ENCODE measurements around the gene ORM2.
"Not testable (repeated sequence)": the region's sequence is repeated elsewhere in the genome, so short reads cannot be mapped to it uniquely, and the experiment has no call there.

The ORM2 gene

DNA sequence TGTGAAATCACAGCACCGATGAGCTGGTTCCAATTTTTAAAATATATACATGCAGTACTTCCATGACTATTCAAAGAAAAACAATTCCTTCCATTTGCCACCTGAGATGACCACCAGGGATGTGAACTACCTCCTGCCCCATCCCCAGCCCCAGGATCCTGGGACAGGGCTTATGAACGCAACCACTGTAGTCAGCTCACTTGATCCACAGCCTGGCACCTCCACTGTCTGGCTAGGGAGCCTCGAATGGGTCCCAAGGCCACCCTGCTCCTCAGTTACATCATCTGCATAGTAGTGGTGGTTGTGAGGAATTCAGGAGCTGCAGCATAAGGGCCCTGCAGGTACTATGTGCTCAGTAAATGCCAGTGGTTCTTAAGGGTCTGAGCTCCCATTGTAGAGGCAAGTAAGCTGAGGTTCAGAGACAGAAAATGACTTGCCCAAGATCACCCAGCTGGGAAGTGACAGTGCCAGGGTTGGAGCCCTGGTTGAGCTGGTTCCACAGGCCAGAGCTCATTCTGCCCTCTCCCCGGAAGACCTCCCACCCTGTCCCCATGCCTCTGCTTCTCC, 2.9 kb downstream of the ORM2 start:
- DNase-seq (ENCODE audit: low spot score) = not testable (repeated sequence)

DNA sequence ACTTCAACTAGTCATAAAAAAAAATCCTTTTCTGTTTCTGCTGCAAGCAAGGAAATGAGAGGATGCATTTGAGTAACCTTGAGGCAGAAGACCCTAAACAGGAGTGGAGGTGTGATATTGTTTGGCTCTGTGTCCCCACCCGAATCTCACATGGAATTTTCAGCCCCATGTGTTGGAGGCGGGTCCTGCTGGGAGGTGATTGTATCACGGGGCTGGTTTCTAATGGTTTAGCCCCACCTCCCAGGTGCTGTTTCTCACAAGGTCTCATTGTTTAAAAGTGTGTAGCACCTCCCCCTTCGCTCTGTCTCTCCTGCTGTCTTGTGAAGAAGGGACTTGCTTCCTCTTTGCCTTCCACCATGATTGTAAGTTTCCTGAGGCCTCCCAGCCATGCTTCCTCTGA, 4.0 kb downstream of the ORM2 start:
- not testable (repeated sequence) for DNase-seq (ENCODE audit: low spot score)

DNA sequence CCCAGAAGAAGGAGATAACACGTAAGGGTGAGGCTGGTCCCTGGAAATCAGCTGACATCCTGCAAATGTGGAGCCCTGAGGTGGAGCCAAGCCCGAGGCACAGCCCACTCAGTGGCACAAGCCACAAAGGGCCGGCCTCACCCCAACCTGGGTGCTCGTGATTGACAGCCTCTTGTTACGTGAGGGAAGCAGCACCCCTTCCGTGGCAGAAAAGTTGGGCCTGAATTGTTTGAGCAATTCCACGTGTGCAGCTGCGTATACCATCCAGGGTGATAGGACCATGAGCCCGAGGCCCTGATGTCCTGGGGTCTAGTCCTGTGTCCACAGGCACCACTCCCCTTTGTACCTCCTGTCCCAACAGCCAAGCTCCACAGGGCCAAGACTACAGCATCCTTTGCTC, 4.8 kb downstream of the ORM2 start:
- no peak for DNase-seq (ENCODE audit: low spot score)

DNA sequence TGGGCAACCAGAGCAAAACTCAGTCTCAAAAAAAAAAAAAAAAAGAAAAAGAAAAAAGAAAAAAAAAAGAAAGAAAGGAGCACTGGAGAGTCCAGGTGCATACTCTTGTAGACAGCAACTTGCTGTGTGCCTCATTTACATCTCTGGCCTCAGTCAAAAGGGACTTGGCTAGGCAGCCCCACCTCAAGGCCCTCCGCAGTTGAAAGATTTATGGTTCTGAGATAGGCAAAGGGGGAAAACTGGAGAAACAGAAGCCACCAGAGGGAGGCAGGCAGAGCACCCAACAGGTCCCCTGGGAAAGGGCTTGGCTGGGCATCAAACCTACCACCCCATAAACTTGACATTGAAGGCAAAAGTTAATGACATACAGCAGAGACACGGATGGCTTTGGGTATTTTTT, 6.1 kb downstream of the ORM2 start:
- DNase-seq (ENCODE audit: low spot score) = no peak

DNA sequence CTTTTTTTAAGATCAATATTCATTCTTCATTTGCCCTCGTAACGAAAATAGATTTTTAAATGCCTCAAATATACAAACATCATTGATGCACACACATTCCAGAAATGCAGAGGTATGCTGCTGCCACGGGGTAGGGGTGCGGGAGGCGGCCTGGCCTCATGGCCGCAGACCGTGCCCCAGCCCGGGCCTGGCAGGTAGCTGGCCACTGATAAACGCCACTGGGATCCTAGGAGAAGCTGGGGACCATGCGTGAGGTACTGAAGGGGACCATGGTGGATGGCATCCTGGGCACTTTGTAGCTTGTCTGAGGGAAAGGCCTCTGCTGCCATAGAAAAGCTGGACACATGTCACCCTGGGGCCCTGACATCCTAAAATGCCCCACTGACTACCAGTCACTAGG, 6.5 kb downstream of the ORM2 start:
- DNase-seq (ENCODE audit: low spot score) = no peak

DNA sequence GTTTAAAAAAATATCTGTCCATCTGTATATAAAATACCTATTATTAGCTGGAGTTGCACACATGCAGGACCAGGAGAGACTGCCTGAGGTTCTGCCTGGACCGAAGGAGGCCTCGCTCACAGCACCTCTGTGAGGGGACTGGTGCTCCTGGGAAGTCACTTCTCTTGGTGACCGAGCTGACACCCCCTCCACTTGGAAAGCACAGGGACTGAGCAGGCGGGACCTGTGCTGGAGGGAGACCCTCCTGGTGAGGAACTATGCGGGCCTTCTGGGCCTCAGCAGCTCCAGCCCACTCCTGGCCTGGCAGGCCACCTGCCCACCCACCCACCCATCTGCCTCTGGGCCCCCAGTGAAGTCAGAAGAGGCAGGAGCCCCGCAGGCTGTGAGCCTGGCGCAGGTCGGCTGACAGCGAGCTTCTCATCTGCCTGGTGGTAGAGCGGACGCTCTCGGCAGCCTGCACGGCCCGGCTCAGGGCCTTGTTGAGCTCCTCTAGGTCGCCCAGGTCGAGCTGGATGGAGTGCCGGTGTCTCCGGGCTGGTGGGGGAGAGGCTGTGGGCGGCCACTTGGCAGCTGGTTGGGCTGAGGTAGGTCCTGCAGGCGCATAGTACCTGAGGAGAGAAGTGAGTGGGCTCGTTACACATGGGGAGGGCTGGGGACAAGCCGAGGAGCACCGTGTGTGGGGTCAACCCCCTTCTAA, 7.2 kb downstream of the ORM2 start:
- no peak for DNase-seq (ENCODE audit: low spot score)

DNA sequence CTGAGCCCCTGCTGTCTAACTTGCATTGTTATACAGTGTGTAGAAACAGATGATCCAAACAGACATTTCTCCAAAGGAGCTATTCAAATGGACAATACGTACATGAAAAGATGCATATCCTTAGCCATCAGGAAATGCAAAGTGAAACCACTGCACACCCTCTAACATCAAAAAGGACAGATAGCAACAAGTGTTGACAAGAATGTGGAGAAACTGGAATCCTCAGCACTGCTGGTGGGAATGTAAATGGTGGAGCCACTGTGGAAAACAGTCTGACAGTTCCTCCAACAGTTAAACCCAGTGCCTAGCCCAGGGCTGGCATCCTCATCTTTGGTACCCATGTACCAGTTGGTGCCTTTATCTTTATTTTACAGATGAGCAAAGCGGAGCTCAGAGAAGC, 8.5 kb downstream of the ORM2 start:
- no peak for DNase-seq (ENCODE audit: low spot score)

DNA sequence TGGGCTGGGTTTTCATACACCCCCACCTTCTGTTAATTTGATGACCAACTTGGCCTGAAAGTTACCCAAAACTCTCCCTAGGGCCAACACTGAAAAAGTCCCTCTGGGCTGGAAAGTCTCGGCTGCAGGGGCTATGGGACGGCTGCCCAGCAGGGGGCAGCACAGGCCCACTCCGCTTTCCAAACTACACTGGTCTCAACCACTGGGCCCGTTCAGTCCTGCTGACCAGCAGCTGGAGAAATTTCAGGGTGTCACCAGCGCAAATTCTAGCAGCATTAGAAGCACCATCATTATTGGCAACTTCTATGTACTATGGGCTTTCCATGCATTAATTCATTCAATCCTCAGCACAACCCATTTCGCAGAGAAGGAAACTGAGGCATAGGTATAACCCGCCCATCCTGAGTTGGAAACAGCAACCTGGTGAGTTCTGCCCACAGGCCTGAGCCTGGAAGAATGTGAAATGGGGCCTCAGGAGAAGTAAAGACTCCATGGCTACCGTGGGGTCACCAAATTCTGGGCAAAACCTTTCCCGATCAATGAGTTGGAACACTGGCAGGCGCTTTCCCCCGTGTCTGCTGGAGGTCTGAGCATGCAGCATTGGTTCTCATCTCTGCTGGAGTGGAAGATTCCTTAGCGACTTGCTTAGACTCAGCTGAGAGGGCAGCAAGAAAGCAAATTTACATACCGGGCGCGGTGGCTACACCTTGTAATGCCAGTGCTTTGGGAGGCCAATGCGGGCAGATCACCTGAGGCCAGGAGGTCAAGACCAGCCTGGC, 9.7 kb downstream of the ORM2 start:
- DNase-seq (ENCODE audit: low spot score) = peak; percentile 67

DNA sequence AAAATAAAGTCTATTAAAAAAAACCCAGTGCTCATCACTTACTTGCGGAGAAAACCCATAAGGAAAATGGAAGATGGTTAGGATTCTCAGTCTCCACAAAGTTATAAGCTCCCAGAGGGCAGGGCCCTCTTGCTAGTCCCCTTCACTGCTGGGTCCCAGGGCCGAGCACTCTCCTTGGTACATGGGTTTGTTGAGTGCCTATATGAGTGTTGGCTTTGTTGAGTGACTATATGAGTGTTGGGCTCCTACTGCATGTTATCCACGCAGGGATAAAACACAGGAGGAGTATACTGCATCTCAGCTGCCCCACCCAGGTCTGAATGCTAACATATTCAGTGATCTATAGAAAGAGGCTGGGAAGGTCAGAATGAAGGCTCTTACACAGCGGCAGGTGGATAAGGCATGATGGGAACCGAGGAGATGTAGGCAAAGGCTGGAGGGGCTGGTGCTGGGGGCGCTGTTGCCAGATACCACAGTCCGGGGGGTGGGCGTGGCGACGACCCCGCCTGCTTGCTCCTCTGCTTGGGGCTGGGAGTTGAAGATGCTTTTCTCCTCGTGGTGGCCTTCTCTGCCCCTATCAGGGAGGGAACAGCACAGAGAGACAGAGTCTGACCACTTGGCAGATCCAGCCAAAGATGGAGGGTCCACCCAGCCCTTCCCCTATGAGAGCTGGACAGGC, 11.6 kb downstream of the ORM2 start:
- no peak for DNase-seq (ENCODE audit: low spot score)

DNA sequence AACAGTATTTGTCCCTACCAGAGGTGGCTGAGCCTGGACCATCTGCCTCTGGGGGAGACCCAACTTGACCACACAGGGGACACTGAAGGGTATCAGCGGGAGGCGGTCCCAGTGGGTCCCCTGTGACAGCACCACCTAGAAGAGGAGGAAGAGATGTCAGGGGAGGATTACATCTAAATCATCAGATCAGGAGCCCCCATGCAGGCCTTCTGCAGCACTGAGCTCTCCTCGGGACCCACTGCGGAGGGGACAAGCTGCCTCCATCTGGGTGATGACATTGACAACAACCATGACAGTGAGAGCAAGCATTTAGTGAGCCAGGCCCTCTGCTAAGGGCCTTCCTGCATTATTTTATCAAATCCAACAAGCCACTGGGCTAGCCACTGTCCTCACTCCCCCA, 12.3 kb downstream of the ORM2 start:
- no peak for DNase-seq (ENCODE audit: low spot score)

DNA sequence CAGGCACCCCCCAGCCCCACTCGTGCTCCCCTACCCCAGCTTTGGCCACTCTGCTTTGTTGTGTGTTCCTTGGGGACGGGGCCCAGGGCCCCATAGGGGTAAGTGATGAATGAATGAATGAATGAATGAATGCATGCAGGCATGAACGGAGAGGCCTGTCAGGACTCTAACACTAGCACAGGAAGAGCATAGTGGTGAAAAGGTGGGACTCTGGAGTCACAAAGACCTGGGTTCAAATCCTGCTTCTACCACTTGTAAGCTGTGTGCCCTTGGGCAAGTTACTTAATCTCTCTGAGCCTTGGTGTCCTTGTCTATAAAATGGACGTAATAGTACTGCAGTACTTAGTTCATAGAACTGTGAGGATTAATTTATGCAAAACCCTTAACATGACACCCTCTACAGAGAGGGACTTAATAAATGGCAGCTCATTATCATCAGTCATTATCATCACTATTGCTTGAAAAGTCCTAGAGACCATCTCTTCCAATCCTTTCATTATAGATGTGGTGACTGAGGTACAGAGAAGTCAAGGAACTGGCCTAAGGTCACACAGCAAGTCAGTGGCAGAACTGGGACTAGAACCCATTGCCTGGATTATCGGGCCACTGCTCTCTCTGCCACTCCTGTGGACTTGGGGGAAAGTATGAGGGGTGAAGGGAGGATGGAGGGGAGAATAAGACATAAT, 13.2 kb downstream of the ORM2 start:
- DNase-seq (ENCODE audit: low spot score) = no peak

DNA sequence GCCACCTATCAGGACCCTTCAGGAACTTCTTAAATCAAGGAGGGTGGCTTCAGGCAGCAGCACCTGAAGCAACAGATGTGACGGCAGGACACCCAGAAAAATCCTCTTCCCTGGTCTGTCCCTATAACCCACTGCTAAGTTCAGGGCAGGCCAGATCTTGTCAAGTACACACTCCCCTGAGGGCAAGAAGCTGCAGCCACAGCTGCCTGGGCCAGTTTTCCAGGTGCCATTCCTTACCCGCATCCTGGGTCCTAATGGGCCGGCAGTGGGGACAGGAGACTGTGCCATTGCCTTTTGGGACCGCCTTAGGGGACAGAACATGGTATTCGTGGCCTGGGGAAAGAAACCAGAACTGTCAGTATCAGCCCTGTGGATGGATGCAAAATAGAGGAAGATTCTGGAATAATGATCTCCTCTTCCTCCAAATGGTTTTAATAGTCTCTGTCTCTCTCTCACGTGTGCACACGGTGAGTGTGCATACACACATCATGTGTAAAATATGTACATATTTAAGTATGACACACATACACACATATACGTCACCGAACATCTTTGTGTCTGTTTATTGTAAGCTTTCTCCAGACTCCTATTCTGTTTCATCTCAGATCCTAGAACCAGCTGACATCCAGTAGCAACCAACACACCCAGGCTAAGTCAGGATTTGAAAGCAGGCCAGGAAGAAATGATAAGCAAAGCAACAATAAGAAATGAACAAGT, 14.0 kb downstream of the ORM2 start:
- no peak for DNase-seq (ENCODE audit: low spot score)

DNA sequence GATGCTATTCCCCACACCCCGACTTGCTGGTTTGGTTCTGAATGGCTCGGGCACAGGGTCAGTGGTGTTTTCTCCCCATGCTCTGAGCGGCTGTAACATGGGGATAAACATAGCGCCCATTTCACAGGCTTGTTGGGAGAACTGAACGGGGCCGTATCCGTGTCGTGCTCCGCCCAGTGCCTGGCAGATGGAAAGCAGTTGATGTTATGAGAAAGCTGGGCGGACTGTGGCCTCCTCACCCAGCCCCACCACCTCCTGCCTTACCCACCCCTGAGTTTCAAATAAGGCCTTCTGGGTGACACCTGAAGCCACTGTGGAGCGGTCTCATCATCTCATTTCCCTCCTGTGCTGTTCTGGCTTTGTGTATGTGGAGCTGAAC, 14.5 kb downstream of the ORM2 start:
- no peak for DNase-seq (ENCODE audit: low spot score)

DNA sequence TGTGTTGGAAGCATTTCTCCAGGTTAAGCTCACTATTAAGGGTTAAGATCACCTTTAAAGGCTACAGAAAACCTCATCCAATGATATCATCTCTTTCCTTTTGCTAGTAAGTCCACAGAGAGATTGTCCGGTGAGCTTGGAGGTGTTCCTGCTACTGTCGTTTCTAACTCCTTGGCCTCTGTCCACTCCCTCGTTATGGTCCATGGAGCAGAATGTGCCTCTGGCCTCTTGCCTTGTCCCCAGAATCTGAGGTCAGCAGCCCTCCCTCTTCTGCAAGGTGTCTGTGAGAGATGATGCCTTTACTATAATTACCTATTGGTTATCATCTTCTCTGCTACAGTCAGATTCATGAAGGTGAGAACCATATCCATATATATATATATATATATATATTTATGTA, 15.0 kb downstream of the ORM2 start:
- no peak for DNase-seq (ENCODE audit: low spot score)

DNA sequence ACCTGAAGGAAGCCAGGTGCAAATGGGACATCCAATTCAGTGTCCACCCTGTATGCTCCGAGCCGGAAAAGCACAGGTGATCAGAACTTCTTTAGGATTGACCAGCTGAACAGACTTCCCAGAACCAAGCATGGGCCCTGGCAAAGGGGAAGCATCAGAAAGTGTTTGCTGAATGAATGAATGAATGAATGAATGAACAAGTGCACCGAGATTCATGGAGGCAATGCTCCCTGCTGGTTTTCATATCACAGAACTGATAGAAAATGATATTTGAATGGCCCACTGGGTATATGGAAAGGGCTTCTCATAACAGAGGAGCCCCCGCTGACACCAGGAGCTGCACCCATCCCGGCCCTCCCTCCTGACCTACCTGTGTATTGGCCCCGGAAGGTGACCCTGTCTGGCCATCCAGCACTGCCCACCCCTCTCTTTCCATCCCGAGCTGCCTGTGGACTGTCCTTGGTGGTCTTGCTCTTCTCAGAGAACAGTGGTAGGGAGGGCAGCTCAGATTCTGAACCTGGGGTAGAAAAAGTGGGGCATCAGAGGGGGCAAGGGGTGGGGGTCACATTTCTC, 15.9 kb downstream of the ORM2 start:
- DNase-seq (ENCODE audit: low spot score) = no peak

DNA sequence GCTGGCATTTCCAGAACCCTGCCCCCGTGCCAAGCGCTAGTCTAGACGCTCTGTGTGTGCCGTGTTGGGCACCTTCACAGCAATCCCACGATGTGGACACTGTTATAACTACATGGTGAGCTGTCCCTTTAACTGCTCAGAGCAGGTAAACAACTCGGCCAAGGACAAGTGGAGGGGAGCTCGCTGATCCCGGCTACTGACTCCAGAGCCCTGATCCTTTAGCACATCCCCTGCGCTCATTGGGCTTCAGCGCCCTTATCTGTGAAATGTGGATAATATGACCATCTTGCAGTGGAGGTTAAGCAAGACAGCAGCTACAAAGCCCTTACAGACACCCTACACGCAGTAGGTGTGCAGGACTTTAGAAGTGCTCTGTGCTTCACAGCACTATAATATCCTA, 16.5 kb downstream of the ORM2 start:
- DNase-seq (ENCODE audit: low spot score) = no peak

DNA sequence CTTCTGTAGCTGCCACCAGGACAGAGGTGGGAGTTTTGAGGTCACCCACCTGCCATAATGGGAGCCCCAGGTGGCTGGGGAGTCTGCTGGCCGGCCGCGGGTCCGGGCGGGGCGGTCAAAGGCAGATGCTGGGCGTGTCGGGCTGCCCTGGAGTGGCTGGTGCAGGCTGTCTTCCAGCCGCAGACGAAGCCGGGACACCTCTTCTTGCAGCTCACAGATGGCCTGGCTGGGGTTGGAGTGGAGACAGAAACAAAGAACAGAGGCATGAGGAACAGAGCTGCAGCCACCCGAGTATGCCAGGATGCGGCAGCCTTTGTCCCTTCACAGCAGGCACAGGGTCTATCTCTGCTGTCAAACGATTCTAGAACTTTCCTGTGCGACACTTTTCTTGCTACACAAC, 18.0 kb downstream of the ORM2 start:
- no peak for DNase-seq (ENCODE audit: low spot score)

DNA sequence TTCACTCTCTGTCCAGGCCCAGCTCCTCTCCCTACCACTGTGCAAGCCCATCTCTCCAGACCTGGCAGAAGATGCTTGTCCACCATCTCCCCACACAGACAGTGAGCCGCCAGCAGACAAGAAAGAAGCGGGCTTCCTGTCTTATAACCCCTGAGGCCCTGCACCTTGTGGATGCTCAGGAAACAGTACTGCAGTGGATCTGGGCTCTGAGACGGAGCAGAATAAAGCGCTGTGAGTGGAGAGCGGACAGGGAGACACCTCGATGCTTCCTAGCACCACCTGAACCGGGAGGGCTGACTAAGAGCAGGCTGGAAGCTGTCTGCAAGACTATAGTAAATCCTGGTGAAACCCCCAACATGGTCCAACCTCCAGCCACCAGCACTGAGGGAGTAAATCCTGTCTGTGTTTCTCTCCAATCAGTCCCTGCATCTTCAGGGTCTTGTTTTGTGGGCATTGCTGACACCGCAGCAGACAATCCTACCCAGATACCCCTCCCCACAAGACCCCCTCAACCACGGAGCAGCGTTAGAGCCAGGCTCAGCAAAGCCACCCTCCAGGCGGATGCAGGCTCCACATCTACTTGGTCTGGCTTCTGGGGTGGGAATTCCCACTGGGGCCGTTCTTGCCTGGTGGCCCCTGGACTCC, 18.7 kb downstream of the ORM2 start:
- no peak for DNase-seq (ENCODE audit: low spot score)

DNA sequence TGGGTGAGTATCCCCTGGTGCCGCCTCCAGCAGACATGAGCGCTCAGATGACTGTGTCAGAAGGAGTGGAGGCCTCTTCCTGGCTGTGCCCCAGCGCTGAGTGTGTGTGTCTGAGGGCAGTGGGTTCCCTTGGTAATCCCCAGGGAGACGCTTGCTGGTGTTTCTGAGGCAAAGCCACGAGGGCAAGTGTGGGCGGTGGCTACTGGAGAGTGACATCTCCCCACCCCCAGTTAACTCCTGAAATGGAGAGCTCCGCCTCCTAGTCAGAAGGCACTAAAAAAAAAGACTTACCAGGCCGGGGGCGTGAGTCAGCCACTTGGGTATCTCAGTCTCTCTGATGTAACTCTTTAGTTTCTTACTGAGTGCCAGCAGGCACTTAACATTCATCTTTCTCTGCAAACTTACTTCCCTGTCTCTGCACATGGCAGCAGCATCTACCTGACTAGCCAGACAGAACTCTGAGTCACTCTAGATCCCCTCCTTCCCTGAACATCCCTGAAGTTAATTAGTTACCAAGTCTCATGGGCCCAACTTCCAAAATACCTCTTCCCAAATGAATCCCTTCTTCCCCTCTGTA, 19.3 kb downstream of the ORM2 start:
- peak; percentile 85 for DNase-seq (ENCODE audit: low spot score)

DNA sequence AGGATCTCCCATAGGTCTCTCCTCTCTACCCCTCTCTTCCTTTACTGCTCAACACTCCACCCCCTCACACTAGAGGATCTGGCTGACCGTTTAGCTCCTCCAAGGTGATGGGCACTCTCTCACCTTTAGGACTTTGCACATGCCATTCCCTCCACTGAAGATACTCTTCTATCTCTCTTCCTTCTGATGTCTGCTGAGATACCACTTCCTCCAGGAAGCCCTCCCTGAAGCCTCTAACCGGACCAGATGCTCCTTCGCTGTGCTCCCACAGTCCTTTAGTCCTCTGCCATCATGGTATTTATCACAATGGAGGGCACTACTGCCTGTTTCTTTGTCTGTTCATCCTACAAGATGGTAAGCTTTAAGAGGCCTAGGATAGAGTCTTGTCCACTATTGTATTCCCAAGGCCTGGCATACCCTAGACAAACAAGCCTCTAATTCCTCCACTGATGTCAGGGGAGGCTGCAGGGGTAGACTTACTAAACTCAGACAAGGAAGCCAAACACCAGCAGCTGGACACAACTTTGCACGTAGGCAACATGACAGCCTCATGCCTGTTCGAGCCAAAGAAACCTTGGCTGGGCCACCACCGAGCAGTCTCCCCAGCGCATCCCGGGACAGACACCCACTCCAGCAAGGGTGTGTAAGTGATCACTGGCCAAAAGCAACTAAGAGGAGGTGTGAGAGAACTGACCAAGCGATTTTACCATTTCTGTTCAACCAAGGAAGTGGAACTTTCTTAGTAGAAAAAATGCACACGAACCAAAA, 20.2 kb downstream of the ORM2 start:
- no peak for DNase-seq (ENCODE audit: low spot score)
